ENCODE data around the gene COL15A1. TPM values are rescaled to one million over a fixed set of nuclear protein-coding genes. Genes with fewer than 3 reads are reported as not detected.

The COL15A1 gene
- total RNA-seq, 1 donor from 2014 or later: 5.8 TPM

- no peak for DNase-seq (ENCODE audit: extremely low read depth, low read depth, low spot score)
These were observed 86.4 kb downstream of the COL15A1 start for GRCh38 chr9:99030092-99030511.

GRCh38 chr9:99030610-99031109, 87.0 kb downstream of the COL15A1 start:
- no peak for DNase-seq (ENCODE audit: extremely low read depth, low read depth, low spot score)

GRCh38 chr9:99031319-99031718, 87.6 kb downstream of the COL15A1 start:
- DNase-seq (ENCODE audit: extremely low read depth, low read depth, low spot score): no peak

GRCh38 chr9:99031994-99032393, 88.3 kb downstream of the COL15A1 start:
- no peak for DNase-seq (ENCODE audit: extremely low read depth, low read depth, low spot score)

GRCh38 chr9:99034149-99034548, 90.4 kb downstream of the COL15A1 start:
- no peak for DNase-seq (ENCODE audit: extremely low read depth, low read depth, low spot score)

GRCh38 chr9:99035313-99035712, 91.6 kb downstream of the COL15A1 start:
- DNase-seq (ENCODE audit: extremely low read depth, low read depth, low spot score): no peak

GRCh38 chr9:99037769-99038483, 94.2 kb downstream of the COL15A1 start:
- no peak for DNase-seq (ENCODE audit: extremely low read depth, low read depth, low spot score)

GRCh38 chr9:99038484-99038820, 94.7 kb downstream of the COL15A1 start:
- DNase-seq (ENCODE audit: extremely low read depth, low read depth, low spot score): no peak

- no peak for DNase-seq (ENCODE audit: extremely low read depth, low read depth, low spot score)
These were observed 95.9 kb downstream of the COL15A1 start for GRCh38 chr9:99039505-99040182.

GRCh38 chr9:99040251-99040900, 96.7 kb downstream of the COL15A1 start:
- DNase-seq (ENCODE audit: extremely low read depth, low read depth, low spot score): no peak

- DNase-seq (ENCODE audit: extremely low read depth, low read depth, low spot score): no peak
These were observed 97.3 kb downstream of the COL15A1 start for GRCh38 chr9:99040911-99041582.

- no peak for DNase-seq (ENCODE audit: extremely low read depth, low read depth, low spot score)
These were observed 97.9 kb downstream of the COL15A1 start for GRCh38 chr9:99041618-99042017.

GRCh38 chr9:99042620-99043019, 98.9 kb downstream of the COL15A1 start:
- DNase-seq (ENCODE audit: extremely low read depth, low read depth, low spot score): no peak

GRCh38 chr9:99044827-99045226, 101.1 kb downstream of the COL15A1 start:
- no peak for DNase-seq (ENCODE audit: extremely low read depth, low read depth, low spot score)

- no peak for DNase-seq (ENCODE audit: extremely low read depth, low read depth, low spot score)
These were observed 102.4 kb downstream of the COL15A1 start for GRCh38 chr9:99046068-99046467.

GRCh38 chr9:99046542-99047071, 102.9 kb downstream of the COL15A1 start:
- no peak for DNase-seq (ENCODE audit: extremely low read depth, low read depth, low spot score)

- no peak for DNase-seq (ENCODE audit: extremely low read depth, low read depth, low spot score)
These were observed 105.5 kb downstream of the COL15A1 start for GRCh38 chr9:99049228-99049627.

- no peak for DNase-seq (ENCODE audit: extremely low read depth, low read depth, low spot score)
These were observed 105.9 kb downstream of the COL15A1 start for GRCh38 chr9:99049641-99050040.

- no peak for DNase-seq (ENCODE audit: extremely low read depth, low read depth, low spot score)
These were observed 106.7 kb downstream of the COL15A1 start for GRCh38 chr9:99050292-99050911.

- no peak for DNase-seq (ENCODE audit: extremely low read depth, low read depth, low spot score)
These were observed 107.2 kb downstream of the COL15A1 start for GRCh38 chr9:99050924-99051323.

GRCh38 chr9:99051406-99051805, 107.7 kb downstream of the COL15A1 start:
- no peak for DNase-seq (ENCODE audit: extremely low read depth, low read depth, low spot score)

Measured in glomerular endothelial cell (primary cell).